GM12875 (cell line): ENCODE measurements around the gene MAGI2.

Source experiments
- H3K4me3 ChIP-seq: one replicate; pipeline ENCODE4 v1.5.1; 2011; ENCODE audit warnings: low read depth, low read length, control low read depth
- TF ChIP-seq, protein P1 (sequence below): IDR thresholded peaks from 2 replicates; pipeline ENCODE4 v1.5.1; 2011; ENCODE audit warnings: low read depth, mild to moderate bottlenecking, control low read depth, inconsistent platforms, low read length, moderate library complexity, borderline replicate concordance; ENCODE audit not compliant: insufficient read depth

MAGI2 gene

DNA sequence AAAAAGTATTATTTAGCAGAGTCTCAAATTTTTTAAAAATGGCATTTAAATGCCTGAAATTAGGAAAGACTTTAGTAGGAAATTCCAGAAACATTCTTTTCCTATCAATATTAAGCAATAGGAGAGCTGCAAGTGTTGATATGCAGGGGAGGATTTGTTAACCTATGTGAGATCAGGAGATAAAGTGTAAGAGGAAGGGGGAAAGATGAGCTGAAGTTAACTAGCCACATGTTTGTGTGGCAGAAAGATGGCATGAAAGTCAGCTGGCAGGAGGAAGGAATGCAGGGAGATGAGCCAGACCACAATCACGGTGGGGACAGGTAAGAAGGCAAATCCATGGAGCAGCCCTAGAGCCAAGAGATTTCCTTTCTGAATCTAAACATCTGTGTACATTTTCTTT is 303.6 kb downstream of the MAGI2 start:
- TF ChIP-seq, protein P1, sequence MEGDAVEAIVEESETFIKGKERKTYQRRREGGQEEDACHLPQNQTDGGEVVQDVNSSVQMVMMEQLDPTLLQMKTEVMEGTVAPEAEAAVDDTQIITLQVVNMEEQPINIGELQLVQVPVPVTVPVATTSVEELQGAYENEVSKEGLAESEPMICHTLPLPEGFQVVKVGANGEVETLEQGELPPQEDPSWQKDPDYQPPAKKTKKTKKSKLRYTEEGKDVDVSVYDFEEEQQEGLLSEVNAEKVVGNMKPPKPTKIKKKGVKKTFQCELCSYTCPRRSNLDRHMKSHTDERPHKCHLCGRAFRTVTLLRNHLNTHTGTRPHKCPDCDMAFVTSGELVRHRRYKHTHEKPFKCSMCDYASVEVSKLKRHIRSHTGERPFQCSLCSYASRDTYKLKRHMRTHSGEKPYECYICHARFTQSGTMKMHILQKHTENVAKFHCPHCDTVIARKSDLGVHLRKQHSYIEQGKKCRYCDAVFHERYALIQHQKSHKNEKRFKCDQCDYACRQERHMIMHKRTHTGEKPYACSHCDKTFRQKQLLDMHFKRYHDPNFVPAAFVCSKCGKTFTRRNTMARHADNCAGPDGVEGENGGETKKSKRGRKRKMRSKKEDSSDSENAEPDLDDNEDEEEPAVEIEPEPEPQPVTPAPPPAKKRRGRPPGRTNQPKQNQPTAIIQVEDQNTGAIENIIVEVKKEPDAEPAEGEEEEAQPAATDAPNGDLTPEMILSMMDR, result no peak
- H3K4me3 ChIP-seq, result no peak overlapping the region

DNA sequence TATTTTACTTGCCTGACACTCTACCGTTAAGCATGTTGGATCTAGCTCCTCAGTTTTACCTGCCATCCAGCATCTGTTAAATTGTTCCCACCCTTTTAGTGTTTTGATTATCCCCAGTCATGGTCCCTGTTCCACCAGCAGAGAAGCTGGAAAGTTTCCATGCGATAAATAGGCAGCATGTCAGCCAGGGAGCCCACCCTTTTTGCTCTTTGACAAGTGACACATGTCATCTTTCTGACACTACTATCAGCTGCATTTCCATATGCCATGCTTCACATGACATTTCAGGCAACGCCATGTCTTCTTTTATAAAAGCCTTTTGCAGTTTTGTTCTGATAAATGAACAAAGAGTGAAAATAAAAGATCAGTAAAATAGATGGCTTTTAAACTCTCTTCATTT is 310.8 kb downstream of the MAGI2 start:
- no peak overlapping the region for H3K4me3 ChIP-seq
- TF ChIP-seq, protein P1, result no peak

DNA sequence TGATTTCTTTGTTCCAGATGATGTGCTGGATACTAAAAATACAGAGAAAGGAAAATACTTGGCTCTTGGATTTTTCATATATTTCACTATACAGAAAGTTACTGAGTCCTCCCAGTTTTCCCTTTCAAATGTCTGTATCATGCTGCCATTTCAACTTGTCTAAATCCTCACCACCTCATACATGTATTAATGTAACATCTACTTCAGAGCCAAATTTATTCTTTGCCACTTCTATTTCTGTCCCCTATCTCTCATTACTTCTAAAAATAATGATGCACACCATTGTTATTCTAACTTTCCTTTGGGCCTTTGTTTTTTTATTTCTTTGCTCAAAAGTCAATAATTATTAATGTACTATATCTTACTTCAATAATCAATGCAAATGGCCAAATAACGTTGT is 312.2 kb downstream of the MAGI2 start:
- H3K4me3 ChIP-seq, result no peak overlapping the region
- TF ChIP-seq, protein P1, result no peak

DNA sequence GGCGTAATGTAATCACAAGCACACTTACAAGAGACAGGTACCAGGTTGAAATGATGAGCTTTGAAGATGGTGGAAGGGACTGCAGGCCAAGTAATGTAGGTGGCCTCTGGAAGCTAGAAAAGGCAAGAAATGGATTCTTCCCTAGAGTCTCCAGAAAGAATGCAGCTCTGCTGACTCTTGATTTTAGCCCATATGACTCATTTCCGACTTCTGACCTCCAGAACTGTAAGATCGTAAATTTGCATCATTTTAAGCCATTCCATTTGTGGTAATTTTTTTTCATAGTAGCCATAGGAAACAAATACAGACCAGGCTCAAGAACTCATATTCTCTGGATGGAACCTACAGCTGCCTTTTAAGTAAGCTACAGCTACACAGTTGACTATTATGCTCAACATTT is 315.5 kb downstream of the MAGI2 start:
- TF ChIP-seq, protein P1, result no peak

DNA sequence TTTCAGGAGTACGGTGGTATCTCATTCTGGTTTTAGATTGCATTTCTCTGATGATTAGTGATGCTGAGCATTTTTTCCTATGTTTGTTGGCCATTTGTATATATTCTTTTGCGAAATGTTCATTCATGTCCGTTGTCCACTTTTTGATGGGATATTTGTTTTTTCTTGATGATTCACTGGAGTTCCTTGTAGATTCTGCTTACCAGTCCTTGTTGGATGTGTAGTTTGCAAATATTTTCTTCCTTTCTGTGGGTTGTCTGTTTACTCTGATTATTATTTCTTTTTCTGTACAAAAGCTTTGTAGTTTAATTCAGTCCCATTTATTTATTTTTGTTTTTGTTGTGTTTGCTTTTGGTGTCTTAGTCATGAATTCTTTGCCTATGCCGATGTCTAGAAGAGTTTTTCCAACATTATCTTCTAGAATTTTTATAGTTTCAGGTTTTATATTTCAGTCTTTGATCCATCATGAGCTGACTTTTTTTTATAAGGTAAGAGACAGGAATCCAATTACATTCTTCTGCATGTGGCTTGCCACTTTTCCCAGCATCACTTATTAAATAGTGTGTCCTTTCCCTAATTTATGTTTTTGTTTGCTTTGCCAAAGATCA is 320.5 kb downstream of the MAGI2 start:
- TF ChIP-seq, protein P1, result no peak
- H3K4me3 ChIP-seq, result no peak overlapping the region

More for the DNA sequence above, 315.5 kb downstream of the MAGI2 start:
- no peak overlapping the region for H3K4me3 ChIP-seq

DNA sequence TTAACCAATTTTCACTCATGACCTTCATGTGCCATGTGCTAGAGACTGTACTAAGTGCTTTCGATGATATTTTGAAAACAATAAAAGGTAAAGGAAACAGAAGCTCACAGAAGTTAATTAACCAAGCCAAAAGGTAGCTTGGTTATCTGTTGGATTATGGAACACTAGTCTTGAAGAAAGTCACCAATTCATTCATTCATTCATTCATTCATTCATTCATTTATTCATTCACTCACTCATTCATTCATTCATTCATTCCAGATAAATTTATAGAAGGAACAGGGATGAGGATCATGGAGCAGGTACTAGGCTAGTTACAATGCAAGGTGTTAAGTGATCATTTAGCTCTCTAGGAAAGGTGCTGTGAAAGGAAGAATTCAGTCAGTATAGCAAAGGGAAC is 322.8 kb downstream of the MAGI2 start:
- no peak overlapping the region for H3K4me3 ChIP-seq
- TF ChIP-seq, protein P1, result no peak

DNA sequence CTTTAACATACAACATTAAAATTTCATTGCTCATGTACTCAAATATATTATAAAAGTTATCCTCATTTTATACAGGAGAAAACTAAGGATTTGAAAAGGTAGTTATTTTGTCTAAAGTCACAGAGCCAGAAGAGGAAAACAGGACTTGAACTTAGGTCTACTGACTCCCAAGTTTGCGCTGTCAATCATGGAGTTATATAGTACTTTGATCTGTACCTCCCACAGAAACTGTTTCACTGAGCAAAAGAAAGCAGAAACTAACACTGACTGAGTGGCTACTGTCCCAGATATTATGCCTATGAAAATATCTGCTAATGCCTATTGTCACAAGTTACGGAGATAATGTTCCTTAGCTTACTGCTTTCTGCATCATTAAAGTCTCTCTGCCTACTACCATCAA is 329.1 kb downstream of the MAGI2 start:
- no peak overlapping the region for H3K4me3 ChIP-seq
- TF ChIP-seq, protein P1, result no peak
